Bronchial epithelial cell (primary cell): Measurements from ENCODE around the gene PRICKLE1. TPM values are rescaled to one million over a fixed set of nuclear protein-coding genes. Genes with fewer than 3 reads are reported as not detected.

Source experiments
- DNase-seq: peaks from one replicate; pipeline ENCODE4 v3.0.0-alpha.2; 2010; ENCODE audit warnings: low read depth
- FAIRE-seq: peaks from 2 replicates; lab custom pipeline; 2011; peaks lifted over from hg19 to GRCh38; lab: Jason Lieb, UNC
- H3K27me3 ChIP-seq: 2 replicates; pipeline ENCODE4 v1.5.1; 2011; ENCODE audit warnings: low read length; ENCODE audit not compliant: control insufficient read depth, insufficient read depth
- H3K36me3 ChIP-seq: 2 replicates; pipeline ENCODE4 v1.5.1; 2011; ENCODE audit warnings: low read length; ENCODE audit not compliant: control insufficient read depth, insufficient read depth
- H3K4me3 ChIP-seq: 2 replicates; pipeline ENCODE4 v1.5.1; 2011; ENCODE audit warnings: mild to moderate bottlenecking, low read depth, low read length, control low read depth
- total RNA-seq: library from RNA; depleted of rRNA; stranded (reverse); fragments of >200 nt; gene quantifications from 2 replicates; pipeline ENCODE4 v1.2.1, GENCODE V29; 2014
- TF ChIP-seq, protein P1 (sequence below): IDR thresholded peaks from 2 replicates; pipeline ENCODE4 v1.5.1; 2011; ENCODE audit warnings: mild to moderate bottlenecking, moderate library complexity, low read length, control low read depth, inconsistent platforms; ENCODE audit not compliant: insufficient read depth, severe bottlenecking

Gene PRICKLE1
- total RNA-seq, 1 donor from 2014 or later, result 1.1 TPM

- Histone ChIP-seq H3K4me3 (no peak overlapping the region), H3K27me3 (no peaks in the 10 kb centered on the region), H3K36me3 (peaks cover 4% of the 10 kb centered on the region)
- no peak for DNase-seq
- TF ChIP-seq, protein P1, sequence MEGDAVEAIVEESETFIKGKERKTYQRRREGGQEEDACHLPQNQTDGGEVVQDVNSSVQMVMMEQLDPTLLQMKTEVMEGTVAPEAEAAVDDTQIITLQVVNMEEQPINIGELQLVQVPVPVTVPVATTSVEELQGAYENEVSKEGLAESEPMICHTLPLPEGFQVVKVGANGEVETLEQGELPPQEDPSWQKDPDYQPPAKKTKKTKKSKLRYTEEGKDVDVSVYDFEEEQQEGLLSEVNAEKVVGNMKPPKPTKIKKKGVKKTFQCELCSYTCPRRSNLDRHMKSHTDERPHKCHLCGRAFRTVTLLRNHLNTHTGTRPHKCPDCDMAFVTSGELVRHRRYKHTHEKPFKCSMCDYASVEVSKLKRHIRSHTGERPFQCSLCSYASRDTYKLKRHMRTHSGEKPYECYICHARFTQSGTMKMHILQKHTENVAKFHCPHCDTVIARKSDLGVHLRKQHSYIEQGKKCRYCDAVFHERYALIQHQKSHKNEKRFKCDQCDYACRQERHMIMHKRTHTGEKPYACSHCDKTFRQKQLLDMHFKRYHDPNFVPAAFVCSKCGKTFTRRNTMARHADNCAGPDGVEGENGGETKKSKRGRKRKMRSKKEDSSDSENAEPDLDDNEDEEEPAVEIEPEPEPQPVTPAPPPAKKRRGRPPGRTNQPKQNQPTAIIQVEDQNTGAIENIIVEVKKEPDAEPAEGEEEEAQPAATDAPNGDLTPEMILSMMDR, result no peak
- FAIRE-seq, result no peak
These were observed 117.2 kb downstream of the PRICKLE1 start for GRCh38 chr12:42472376-42472775.

- no peaks in the 10 kb centered on the region for H3K27me3 ChIP-seq
- no peak overlapping the region for H3K4me3 ChIP-seq
- TF ChIP-seq, protein P1, result no peak
- peaks cover 4% of the 10 kb centered on the region for H3K36me3 ChIP-seq
- FAIRE-seq (no peak), DNase-seq (no peak)
These were observed 120.0 kb downstream of the PRICKLE1 start for GRCh38 chr12:42469355-42470175.

DNA sequence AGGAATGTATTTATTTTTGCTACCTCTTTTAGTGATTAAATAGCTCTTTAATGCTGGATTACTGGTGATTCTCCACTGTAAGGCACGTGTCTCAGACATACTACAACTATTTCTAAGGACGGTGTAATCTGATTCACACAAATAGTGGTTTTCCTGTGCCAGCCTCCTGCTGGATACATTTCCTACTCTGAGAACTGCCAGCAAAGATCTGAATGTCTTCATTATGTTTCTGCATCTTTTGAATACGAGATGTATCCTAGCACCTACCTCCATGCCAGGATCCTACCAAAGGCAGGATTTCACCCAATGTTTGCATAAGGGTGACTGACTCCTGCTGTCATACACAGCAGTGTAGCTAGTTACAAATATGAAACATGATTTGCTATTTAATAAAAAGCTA, 120.6 kb downstream of the PRICKLE1 start:
- FAIRE-seq (no peak), DNase-seq (no peak)
- peaks cover 5% of the 10 kb centered on the region for H3K36me3 ChIP-seq
- H3K4me3 ChIP-seq, result no peak overlapping the region
- TF ChIP-seq, protein P1, result no peak
- no peaks in the 10 kb centered on the region for H3K27me3 ChIP-seq

GRCh38 chr12:42468341-42468821, 121.2 kb downstream of the PRICKLE1 start:
- no peak overlapping the region for H3K4me3 ChIP-seq
- TF ChIP-seq, protein P1, result no peak
- H3K27me3 ChIP-seq, result no peaks in the 10 kb centered on the region
- peaks cover 5% of the 10 kb centered on the region for H3K36me3 ChIP-seq
- FAIRE-seq (no peak), DNase-seq (no peak)

DNA sequence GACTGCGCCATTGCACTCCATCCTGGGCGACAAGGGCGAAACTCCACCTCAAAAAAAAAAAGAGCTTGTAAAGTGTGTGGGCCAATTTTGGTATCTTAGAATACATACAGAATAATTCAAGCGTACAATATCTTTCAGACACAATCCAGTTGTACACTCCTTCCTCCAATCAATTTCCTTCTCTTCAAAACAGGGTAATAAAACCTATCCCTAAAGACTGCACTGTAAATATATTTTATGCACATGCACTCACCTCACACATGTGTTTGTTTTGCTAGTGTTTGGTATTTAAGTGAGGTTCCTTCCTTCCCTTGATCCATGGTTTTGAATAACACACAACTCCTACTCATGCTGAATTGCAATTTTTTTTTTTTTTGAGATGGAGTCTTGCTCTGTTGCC, 125.9 kb downstream of the PRICKLE1 start:
- Histone ChIP-seq H3K36me3 (peaks cover 1% of the 10 kb centered on the region), H3K27me3 (no peaks in the 10 kb centered on the region), H3K4me3 (no peak overlapping the region)
- no peak for FAIRE-seq
- TF ChIP-seq, protein P1, result no peak
- no peak for DNase-seq
